GM18520 (cell line): ENCODE data around the gene CERKL.
A peak's percentile ranks its signal among the peaks of the same experiment; 100 is the strongest.

Experiments used
- ATAC-seq: cut with Tn5 transposase; IDR thresholded peaks from one replicate; pipeline ENCODE4 v1.9.1; 2021; ENCODE audit not compliant: unreplicated experiment

Gene CERKL

DNA sequence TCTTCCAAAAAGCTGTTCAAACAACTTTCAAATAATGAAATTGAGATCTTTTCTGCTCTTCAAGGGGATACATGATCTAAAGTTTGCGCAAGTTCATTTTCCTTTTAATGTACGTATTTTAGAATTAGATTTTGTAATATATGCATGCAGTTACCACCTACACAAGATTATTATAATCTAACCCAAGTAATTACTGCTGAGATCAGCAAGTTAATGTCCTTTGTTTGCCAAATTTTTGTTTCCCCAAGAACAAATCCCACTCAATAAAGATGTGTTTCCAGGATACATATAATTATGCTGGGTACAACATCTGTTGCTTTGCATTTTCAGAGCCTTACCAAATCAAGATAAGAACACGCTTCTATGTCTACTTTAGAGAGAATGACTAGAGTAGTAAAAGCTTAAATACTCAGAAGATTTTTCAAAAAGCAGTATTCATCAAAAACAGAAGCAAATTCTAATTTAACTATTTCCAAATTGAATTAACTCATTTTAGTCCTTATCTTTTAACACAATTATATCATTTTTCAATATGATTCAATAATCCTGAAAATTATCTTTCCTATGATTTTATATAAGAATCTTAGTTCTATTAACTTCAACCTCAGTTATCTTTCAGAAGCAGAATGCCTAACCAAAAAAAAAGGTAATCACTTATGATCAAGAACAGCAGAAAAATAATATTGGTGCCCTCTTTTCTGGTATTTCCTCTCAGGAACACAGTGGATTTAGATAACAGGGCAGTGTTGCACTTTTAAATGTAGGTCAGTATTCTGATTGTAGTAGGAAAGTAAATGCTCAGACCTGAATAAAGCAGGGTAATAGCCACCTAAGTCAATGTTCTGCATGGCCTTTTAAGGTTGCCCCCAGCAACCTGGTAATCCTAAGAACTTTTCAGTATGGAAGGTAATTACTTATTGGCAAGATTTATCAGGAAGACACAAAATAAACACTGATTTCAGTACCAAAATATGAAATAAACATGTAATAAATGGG is 28.0 kb downstream of the CERKL start:
- ATAC-seq: no peak

DNA sequence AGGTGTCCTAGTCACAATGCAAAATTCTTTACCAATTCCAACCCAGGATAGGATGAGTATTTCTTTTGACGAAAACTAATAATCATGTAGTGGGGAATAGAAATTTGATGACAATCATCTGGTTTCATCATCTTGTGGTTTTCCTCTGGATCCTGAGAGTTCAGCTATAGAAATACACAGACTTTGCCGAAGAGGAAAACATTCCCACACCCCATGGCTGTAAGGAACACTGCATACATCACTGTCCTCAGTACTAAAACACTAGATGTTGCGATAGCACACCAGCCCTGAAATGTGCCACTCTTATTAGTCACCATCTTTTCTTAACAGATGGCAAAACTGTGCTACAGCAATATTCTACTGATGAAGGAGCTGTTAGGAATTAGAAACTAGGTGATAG is 29.4 kb downstream of the CERKL start:
- ATAC-seq: no peak

DNA sequence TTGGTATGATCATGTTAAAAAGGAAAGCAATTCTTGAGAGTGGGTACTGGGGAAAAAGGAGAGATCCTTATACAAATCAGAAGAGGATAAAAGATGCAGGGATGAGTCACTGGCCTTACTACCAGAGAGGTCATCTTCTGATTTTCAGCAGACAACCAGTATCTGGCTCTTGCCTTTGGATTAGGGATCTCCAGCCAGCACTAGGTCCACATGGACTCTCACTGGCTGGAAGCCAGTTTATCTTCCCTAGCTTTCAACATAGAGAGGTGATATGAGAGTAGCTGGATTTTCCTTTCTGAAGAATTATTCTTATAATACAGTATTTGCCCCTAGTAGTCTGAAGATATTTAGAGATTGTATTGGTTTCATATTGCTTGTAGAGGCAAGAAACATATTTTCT is 30.2 kb downstream of the CERKL start:
- ATAC-seq: no peak

DNA sequence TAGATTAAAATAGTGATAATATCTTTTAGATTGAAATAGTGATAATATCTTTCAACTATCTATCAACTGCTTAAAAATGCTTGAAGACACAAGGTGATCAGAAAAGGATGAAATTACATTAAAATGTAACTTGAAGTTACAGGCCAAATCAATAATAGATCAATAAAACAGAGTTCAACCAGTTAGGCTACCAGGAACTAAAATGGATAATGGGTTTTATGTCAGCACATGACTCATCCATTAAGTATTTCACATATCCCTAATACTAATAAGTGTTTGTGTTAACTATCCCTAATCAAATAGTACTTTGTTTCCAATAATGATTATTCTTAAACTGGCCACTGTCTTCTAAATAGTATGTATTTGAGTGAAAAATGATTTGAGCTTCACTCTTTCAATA is 33.7 kb downstream of the CERKL start:
- no peak for ATAC-seq

DNA sequence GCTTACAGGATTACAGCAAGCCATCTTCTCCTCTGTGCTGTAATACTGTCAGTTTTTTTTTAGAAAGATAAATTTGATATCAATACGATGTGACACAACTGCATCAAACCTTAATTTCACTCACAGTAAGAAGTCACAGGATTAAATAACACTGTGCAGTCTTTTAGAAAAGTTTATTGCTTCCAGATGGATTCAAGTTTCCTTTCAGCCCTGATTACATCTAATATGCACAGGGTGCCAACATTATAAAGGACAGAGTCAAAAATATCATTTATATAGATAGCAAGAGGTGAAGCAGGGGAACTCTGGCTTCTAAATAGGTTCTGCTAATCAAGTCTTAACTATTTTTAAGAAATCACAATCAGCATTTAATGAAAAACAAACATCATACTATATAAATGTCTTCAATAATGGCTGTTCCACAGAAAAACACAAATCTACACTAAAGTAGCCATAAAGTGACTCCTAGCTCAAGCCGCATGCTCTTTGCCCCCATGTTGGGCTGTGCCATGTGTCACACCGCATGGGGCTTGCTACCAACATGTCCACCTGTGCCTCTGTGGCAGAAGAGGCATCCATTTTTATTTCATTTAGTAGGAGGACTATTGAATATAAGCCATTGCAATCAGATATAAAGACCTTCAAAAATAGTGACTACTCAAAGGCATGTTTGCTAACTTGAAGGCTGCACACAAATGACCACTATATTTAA is 35.0 kb downstream of the CERKL start:
- no peak for ATAC-seq

DNA sequence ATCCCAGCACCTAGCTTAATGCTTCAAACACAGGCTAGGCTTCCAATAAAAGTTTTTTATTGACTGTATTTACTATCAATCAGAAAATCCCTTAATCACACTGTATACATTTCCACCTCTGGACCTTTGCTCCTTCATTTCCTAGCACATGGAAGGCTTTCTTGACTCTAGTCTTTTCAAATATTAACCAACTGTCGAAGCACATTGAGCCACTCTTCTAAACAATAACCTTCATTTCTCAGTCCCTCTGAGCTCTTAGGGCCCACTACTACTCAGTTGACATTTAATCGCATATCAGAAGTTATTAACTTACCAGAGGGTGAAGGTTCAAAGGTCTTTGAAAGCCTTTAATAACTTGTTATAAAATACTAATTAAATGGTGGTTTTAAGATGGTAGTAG is 37.4 kb downstream of the CERKL start:
- ATAC-seq: no peak

DNA sequence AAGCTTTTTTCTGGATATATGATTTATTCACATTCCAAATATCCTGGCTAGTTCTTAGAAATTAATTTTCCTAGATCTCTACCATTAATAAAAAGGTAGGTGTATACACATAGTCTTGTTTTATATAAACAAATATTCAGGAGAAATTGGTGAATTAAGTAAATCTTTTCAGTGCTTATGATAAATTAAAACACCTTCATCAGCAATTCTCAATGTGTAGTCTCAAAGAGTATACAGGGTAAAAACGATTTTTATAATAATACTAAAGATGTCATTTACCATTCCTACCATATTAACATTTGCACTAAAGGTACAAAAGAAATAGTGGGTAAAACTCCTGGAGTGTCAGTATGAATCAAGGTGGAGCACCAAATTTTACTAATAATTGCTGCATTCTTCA is 40.2 kb downstream of the CERKL start:
- no peak for ATAC-seq

DNA sequence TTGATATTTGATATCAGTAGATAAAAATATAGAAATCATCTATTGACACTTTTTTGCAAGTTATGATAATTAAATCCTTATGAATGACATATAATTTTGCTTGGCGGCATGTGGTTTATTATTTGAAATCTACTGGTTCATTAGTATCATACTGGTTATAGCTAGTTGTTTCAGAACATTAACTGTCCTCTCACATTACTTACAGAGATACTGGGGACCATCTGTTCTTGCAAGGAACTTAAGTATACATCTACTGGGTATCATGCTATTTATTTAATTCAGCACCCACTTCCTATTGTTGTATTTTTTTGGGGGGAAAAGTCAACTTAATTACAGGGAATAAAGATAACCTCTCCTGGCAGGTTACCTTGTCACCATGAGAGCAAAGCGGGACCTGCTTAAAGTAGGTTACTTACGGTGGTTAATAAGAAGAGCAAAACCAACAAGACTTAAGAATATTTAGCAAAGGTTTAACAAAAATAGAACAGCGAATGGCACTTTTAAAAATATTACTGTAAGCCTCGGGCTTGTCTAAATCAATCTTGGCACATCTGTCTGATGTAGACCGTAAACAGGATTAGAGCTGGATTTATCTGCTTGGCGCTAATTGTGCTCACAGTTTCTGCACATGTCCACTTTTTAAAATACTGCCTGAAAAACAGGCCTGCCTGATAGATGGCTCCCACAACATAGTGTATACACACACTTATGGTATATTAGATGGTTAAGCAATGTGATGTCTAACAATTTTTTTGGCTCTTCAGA is 41.8 kb downstream of the CERKL start:
- ATAC-seq: no peak

DNA sequence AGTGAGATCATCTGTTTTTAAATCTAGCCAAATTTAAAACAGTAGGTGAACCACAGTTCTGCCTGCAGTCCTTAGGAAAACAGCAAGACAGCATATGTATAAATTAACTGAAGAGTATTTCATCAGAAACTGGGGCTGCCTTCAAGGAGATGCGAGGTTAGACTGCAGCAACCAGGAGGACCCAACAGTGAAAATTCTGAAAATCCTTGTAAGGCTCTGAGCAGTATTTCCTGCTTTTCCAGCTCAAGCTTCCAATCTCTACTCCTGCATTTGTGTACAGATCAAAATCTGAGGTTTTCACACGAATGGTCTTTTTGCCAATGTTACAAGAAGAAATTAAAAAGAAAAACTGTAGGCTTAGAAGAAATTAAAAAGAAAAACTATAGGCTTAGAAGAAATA is 43.7 kb downstream of the CERKL start:
- no peak for ATAC-seq

DNA sequence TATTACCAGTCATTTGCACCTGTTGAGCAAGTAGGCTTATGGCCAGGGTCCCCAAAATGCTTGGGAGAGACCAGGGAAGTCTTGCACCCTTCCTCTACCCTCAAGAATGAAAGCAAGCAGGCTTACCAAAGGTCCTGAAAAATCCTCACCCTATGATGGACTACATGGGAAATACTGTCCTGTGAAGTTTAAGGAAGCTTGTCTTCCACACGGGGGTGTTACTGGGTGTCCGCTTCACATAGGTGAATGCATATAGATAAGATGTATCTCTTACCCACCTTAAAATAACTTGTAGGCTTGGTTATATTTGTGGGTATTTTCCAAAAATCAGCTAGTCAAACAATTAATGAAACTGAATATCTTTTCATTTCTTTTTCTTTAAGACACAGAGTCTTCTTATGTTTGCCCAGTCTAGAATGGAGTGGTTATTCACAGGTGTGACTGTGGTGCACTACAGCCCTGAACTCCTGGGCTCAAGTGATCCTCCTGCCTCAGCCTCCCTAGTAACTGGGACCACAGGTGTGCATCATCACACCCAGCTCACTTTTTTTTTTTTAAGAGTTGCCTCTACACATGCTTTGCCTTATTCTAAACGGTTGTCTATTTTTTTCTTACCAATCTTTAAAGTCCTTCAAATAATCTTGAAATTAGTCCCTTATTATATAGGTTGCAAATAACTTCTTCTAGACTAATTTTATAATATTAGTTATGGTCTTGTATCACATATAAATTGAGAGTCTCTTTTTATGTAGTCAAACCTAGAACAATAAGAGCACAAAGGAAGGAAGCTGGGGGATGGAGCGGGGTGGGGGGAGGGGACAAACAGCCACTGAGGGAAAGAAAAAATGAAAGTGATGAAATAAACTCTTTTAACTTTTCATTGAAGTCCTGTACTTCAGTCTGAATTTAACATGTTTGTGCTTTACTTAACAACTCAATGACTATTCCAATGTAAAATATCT is 49.0 kb downstream of the CERKL start:
- no peak for ATAC-seq

DNA sequence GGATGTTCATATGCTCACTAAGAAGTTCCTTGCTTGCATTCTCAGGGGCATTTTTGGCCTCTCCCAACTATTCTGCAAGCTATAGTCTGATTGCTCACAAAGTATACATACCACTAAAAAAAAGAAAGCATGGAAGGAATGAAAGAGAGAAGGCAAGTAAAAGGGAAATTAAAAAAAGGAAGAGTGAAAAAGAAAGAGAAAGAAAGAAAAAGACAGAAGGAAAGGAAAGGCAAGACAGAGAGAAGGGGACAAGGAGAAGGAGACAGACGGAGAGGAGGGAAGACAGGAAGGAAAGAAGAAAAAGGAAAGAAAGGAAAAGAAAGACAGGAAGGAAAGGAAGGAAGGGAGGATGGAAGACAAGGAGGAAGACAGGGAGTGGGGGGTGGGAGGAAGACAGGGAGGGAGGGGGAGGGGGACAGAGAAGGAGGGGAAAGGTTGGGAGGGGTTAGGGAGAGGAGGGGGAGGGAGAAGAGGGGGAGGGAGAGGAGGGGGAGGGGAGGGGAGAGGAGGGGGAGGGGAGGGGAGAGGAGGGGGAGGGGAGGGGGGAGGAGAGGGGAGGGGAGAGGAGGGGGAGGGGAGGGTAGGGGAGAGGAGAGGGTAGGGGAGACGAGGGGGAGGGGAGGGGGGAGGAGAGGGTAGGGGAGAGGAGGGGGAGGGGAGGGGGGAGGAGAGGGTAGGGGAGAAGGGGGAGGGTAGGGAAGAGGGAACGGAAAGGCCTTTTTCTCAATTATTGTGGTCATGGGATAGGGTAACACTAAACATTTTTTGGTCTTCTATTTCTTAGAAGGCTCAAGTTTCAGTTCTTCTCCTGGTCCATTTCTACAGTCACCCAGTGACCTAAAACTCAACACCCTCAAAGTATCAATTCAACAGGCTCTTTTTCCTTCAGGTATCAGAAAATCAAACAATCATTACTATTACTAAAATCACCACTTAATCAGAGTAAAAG is 50.7 kb downstream of the CERKL start:
- ATAC-seq: no peak

DNA sequence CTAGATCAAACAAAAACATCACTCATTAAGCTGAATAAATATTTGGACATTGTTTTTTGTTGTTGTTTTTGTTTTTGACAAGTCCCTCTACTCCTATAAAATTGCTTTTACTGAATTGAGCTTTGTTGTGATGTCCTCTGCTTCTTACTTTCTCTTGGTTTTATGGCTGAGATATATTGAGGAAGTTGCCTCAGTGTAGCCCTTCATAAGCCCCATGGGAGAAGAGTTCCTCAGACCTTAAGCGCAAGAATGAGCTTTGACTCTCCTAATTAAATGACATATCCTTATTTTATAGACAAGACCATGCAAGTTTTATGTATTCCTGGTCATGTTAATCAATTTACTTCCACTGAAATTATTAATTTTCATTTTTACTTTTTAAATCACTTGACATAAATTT is 54.9 kb downstream of the CERKL start:
- ATAC-seq: no peak

DNA sequence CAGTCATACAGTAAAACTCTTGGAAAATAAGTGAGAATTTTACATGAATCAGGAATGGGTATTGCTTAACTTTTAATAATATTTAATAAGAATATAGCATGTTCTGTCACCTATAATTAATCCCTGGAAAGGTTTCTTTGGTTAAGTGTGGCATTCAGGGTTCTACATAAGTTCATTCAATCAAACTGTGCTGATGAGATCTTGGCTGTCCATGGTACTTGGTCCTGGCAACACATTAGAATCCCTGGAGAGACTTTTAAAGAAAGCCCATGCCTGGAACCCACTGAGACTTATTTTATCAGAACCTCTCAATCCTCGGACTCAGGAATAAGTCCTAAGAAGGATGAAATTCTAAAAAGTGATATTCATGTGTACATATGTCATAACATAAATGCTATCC is 60.3 kb downstream of the CERKL start:
- no peak for ATAC-seq

DNA sequence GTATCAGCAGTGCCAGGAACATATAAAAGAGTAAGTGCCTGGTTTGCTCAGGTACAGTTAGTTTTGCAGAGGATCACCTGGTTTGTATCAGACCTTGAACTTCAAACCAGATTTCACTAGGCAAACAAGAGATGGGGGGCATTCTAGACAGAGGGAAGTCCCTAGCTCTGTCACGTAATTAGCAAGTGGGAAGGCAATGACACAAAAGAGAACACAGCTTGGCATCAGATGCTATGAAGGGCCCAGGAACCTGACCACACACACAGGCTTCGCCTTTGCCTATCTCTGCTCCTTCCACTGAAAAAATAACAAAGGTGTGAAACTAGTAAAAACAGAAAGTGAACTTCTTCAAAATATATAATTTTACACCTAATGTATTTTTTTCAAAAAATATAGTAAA is 62.6 kb downstream of the CERKL start:
- ATAC-seq: peak; percentile 84

DNA sequence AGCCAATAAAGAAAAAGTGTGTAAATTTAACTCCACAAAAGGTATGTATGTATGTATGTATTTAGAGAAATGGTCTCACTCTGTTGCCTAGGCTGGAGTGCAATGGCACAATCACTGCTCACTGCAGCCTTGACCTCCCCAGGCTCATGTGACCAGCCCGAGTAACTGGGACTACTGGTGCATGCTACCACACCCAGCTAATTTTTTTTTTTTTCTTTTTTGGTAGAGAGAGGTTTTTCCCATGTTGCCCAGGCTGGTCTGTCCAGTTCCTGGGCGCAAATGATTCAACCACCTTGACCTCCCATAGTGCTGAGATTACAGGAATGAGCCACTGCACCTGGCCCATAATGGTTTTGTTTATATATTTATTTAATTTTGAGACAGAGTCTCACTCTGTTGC is 67.1 kb downstream of the CERKL start:
- no peak for ATAC-seq

DNA sequence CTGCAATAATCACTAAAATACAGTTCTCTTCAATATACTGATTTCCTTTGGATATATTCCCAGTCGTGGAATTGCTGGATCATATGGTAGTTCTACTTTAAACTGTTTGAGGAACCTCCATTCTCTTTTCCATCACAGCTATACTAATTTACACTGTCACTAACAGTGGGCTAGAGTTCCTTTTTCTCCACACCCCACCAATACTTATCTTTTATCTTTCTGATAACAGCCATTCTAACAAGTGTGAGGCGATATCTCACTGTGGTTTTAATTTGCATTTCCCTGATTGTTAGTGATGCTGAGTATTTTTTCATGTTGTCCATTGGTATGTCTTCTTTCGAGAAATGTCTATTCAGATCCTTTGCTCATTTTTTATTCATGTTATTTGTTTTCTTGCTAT is 68.4 kb downstream of the CERKL start:
- ATAC-seq: no peak

DNA sequence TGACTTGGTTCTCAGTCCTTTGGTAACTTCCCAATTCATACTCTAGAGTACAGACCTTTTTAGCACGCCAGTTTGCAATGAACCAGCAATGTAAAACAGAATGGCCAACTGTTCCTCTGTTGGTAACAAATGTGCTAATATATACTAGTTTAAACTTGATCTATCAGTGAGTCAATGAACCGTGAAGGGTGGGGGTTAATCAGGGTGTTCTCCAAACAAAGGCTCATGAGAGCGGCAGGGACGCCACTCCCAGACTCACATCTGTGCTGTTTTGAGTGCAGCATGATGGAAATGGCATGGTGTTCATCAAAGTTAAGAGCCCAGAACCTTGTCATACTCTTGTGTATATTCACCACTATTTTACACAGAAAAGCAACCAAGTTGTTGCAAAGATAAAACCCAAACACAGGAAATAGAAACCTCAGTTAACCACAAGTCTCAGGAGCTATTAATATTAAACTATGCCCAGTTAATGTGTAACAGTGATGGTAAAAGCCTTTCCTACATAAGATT is 70.3 kb downstream of the CERKL start:
- peak; percentile 86 for ATAC-seq

DNA sequence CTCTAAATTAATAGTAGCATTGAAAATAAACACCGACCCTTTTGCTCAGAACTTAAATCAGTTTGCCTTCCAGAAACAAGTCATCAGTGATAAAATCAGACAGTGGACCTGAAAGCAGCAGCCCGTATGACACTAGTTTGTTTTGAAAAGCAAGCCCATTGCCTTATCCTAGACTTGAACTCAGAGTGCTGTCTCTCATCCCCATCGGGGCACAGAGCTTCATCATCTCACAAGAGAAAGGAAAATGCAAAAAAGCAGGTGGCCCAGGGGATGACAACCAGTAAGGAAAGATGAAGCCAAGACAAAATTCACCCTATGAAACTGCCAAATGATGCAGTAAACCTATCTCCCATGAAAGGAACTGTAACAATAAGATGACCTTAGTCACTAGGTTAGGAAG is 71.2 kb downstream of the CERKL start:
- ATAC-seq: no peak

DNA sequence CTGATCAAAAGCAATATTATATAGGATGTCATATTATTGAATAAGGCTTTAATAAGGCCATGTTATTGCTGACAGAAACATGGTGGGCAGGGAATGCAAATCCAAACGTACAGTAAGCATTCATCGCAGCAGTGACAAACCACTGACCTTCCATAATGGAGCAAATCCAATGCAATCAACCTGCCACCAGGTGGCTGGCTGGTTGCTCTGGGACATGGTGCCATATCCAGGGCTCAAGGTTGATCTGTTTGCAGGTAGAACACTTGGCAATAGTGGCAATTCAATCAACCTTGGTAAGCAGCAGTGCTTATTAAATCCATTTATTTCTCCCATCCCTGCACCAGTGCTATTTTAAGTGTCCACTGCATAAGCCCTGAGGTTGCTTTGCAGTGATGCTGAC is 75.4 kb downstream of the CERKL start:
- ATAC-seq: no peak
